Smooth muscle cell of the brain vasculature (primary cell): ENCODE measurements around the gene PSME2.
A peak's percentile ranks its signal among the peaks of the same experiment; 100 is the strongest.

Experiments used
- DNase-seq: peaks from one replicate; pipeline ENCODE4 v3.0.0-alpha.2; 2012; ENCODE audit warnings: low read depth, low spot score

Gene PSME2

DNA sequence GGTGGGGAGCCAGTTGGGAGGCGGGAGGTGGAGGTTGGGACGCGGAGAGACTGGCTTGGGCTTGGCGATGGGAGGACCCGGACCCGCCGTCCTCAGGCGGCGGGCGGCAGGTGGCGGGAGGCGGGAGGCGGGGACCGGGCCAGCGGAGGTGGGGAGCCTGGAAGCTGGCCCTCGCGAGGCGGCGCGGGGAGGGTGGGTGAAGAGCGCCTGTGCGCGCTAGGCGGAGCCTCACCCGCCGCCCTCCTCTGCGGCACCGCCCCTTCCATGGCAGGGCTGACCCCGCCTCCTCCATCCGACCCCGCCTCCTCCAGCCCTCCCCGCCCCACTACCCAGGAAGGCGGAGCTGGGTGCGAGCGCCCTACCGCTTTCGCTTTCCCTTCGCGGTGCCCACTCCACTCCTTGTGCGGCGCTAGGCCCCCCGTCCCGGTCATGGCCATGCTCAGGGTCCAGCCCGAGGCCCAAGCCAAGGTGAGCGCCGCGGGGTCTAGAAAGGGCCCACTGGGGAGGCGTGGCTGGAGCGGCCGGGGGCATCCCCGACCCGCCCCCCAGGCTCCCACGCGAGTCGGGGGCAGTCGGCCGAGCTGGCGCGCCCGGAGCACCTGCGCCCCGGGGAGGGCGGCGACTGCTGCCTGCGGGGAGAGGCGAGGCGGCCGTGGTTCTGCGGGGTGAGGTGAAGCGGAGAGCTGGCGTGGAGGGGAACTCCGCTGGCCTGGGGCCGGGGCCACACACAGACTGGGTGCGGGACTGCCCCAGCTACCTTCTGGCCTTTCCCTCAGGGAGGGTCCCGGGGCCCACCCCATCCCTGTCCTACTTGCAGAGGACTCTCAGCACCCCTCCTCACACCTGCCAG lies 10.4 kb downstream of the PSME2 start, which contains the start of gene PSME1:
Gene PSME1, plus strand, starts transcription at position 361 of the 850 bp plus-strand sequence. Its CDS starts 69 bp downstream, at position 430.
- DNase-seq, result peak; percentile 57

DNA sequence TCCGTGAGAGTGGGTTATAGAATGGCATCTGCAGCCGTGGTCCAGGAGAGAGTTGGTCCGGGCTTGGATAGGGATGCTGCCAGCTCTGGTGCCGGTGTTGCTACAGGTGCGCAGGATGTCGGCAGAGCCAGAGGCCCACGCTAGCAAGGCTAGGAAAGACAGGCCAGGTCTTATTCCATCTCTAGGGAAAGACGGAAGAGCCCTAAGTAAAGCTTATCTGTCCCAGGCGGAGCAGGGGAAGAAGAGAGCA lies 10.9 kb downstream of the PSME2 start:
- no peak for DNase-seq

DNA sequence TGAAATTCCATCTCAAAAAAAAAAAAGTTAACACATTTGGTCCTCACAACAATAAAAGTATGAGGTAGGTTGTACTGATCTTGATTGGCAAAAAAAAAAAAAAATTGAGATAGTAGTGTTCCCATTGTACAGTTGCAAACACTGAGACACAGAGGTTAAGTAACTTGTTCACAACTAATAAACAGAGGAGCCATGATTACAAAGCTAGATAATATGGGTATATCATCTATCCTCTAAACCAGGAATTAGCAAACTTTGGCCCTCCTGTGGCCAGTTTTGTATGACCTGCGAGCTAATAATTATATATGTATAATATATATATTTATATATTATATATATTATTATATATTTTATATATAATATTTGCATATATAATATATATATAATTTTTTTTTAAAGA lies 12.7 kb downstream of the PSME2 start:
- no peak for DNase-seq

DNA sequence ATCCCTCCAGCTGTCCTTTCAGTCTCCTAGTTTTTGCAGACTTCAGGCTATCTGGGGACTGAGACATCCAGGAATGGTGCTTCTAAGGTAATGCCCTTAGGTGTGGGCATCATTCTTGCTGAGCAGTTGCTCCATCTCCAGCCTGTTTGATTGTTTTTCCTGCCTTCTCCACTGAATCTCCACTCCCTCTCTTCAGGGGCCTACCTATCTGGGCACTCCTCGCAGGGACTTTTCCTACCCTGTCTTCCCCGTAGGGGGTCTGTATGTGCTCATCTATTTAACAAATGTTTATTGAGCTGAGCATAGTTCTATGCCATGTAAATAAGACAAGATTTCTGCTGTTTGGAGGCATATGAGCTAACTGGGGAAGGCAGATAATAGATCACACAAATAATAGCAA lies 13.4 kb downstream of the PSME2 start:
- DNase-seq, result no peak

DNA sequence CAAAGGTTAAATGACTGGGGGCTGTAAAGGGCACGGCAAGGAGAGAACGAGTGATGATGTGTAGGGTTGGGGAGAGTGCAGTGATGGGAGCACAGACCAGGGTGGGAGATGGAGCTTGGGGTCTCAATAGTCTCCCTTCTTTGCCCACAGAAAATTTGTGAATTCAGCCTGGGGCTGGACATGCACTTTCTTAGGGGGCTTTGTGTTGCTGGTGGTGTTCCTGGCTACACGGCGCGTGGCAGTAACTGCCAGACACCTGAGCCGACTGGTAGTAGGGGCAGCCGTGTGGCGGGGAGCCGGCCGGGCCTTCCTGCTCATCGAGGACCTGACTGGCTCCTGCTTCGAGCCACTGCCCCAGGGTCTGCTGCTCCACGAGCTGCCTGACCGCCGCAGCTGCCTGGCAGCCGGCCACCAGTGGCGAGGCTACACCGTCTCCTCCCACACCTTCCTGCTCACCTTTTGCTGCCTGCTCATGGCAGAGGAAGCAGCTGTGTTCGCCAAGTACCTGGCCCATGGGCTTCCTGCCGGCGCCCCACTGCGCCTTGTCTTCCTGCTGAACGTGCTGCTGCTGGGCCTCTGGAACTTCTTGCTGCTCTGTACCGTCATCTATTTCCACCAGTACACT lies 14.2 kb downstream of the PSME2 start:
- DNase-seq, result no peak

DNA sequence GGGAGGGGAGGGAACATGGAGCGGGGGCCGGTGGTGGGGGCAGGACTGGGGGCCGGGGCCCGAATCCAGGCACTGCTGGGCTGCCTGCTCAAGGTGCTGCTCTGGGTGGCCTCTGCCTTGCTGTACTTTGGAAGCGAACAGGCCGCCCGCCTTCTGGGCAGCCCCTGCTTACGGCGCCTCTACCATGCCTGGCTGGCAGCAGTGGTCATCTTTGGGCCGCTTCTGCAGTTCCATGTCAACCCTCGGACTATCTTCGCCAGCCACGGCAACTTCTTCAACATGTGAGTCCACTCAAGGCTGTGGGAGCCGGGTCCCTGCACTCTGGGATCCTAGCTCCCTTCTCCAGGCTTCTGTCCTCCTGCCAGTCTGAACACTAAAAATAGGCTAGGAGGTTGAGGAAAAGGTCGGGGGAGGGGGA lies 14.9 kb downstream of the PSME2 start:
- no peak for DNase-seq

DNA sequence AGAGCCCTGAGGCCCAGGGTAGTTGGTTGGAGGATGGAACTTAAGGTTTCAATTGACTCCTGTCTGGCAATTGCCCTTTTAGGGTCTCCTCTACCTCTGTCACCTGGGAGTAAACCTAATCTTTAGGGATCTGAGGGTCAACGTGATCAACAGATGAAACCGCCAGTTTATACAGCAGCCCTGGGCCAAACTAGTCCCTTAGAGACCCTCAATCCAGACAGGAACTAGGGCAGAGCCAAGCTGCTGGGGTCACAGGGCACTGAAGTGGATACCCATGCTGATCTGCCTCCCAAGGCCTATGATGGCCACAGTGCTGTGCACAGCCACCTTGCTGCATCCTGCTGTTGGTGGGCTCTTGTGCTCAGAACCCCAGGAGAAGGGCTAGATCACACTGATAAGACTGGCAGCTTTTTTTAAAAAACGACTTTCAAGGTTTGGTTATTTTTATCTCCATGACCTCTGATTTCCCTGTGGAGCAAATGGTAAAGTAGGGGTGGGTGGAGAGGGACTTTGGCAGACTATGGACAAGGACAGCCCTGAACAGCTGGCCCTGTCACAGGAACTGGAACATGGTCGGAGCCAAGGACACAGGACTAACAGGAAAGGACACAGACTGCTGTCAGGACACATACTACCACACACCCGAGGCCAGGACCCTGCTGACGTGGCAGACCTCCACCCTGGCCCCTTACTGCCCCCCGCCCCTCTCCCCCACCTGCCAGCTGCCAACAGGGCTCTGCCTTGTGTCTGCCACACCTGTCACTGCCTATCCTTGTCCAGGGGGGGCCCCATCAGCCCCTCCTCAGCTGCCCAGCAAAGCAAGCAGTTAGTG lies 15.5 kb downstream of the PSME2 start:
- no peak for DNase-seq

DNA sequence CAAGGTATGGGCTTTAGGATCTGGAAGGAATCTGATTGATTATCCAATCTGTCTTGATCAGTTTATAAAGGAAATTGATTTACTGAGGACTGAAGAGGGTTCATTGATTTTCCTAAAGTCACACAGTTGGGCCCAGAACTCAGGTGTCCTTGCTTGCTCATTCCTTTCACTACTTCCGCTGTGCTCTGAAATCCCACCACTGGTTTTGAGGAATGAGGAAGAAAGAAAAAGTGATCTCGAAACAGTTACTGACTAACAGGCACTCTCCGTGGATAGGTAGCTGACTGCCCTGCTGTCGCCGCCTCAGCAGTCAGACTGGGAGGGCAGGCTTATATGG lies 16.1 kb downstream of the PSME2 start, which contains the start of gene FITM1:
Gene FITM1, plus strand, starts transcription at position 280 of the 337 bp plus-strand sequence. CDS start 905 bp downstream, outside the sequence.
- DNase-seq, result no peak

DNA sequence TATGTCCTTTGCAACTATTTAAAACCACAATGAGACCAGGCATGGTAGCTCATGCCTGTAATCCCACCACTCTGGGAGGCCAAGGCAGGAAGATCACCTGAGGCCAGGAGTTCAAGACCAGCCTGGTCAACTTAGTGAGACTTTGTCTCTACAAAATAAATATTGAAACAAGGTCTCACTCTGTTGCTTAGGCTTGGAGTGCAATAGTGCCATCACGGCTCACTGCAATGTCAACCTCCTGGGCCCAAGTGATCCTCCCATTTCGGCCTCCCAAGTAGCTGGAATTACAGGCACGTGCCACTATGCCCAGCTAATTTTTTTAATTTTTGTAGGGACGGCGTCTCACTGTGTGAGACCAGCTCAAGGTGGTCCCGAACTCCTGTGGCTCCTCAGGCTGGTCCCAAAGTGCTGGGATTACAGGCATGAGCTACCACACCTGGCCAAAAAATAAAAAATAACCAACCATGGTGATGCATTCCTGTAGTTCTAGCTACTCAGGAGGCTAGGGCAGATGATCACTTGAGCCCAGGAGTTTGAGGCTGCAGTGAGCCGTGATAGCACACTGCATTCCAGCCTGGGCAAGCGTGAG lies 16.9 kb downstream of the PSME2 start:
- no peak for DNase-seq

DNA sequence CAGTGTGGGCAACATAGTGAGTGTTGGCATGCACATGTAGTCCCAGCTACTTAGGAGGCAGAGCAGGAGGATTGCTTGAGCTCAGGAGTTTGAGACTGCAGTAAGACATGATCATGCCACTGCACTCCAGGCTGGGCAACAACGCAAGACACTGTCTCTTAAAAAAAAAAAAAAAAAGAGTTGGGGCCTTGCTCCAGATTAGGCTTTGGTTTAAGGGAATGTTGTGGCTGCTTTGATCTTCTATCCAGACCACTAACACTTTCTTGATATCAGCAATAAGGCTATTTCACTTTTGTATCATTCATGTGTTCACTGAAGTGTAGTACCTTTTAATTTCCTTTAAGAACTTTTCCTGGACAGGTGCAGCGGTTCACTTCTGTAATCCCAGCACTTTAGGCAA lies 18.7 kb downstream of the PSME2 start:
- no peak for DNase-seq

DNA sequence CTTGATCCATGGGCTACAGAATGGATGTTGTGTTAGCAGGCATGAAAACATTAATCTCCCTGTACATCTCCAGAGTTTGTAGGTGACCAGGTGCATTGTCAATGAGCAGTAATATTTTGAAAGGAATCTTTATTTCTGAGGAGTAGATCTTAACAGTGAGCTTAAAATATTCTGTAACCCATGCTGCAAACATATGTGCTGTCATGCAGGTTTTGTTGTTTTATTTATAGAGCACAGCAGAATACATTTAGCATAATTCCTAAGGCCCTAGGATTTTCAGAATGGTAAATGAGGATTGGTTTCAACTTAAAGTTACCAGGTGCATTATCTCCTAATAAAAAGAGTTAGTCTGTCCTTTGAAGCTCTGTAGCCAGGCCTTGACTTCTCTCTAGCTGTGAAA lies 19.5 kb downstream of the PSME2 start:
- DNase-seq, result no peak

DNA sequence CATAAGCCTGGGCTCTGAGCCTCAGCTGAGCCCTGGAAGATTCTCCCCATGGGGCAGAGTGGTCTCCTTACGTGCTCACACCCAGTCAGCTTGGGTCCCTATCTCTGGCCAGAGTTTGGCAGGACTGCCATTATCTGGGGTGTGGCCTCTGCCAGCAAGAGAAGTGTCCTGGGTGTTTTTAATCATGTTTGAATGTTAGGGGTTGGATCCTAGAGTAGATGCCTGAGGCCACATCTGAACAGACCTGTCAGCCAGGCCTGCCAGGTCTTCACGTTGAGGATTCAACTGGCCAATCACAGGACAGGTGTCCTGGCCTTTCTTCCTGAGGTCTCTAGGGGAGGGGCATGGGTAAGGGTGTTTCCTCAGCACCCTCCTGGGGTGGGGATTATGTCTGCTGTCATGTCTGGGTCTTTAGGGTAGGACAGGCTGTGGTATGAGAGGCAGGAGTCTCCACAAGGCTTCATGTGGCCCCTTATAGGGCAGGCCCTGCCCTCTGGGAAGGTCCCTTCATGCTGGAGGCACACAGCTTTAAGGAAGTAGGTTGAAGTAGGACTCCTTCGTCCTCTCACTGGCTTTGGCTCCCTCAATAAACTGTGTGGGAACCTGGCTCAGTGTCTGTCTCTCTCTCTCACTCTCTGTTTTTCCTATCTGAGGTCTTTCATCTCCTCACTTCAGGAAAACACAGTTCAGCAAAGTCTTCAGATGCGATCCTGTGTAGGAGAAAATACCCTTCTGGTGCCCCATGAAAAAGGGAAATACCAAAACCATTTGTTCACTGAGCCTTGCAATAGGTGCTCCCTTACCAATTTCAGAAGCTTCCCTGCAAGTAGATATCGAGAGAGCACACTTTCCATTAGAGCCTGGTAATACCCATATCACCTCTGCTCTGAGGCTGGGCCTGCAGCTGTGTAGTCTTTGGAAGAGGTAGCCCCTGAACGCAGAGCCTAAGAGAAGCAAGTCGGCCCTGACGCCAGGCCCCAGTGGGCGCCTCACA lies 22.7 kb downstream of the PSME2 start:
- no peak for DNase-seq

DNA sequence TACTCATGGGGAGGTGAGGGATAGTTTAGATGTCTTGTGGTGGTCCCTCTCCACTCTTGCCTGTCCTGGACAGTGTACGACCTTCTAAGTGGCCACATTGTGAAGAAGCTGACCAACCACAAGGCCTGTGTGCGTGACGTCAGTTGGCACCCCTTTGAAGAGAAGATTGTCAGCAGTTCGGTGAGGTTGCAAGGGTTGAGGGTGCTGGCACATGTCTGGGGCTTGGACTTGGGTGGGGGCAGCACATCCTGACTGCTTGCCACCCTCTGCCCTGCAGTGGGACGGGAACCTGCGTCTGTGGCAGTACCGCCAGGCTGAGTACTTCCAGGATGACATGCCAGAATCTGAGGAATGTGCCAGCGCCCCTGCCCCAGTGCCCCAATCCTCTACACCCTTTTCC lies 23.5 kb downstream of the PSME2 start:
- DNase-seq, result no peak

DNA sequence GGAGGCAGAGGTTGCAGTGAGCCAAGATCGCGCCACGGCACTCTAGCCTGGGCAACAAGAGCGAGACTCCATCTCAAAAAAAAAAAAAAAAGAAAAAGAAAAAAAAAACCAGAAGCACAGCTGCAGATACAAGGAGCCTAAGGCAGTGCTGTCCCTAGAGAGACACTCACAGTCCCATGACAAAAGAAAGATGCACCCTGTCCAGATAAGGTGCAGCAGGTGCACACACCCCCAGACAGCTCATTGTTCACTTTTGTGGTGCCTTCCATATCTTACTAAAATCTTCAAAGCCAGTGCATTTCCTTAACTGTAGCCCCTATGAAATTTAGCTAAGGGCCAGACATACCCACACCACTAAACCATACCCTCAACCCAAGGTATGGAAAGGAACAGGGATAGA lies 24.0 kb downstream of the PSME2 start:
- DNase-seq, result no peak

DNA sequence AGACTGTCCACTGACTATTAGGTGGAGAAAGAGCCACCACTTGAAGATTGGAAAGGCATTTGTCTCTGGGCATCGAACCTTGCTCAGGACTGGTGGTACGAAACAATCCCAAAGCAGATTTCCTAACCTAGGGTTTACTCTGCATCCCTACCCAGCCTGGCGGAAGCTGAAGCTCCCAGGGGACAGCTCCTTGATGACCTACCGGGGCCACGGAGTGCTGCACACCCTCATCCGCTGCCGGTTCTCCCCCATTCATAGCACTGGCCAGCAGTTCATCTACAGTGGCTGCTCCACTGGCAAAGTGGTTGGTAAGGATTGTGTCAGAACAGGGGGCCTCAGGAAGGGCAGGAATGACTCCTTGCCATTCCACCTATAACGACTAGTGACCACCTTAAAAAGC lies 25.2 kb downstream of the PSME2 start:
- no peak for DNase-seq

DNA sequence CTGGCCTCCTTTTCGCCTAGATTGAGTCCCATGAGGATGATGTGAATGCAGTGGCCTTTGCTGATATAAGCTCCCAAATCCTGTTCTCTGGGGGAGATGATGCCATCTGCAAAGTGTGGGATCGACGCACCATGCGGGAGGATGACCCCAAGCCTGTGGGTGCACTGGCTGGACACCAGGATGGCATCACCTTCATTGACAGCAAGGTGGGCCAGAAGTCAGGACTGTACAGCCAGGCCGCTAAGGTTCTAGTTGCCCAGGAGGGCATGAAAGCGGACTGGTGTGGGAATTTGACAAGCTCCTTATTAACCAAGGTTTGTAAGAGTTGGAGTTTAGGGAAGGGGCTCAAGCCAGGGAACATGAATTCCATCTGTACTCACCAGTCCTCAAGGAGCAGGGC lies 26.7 kb downstream of the PSME2 start:
- DNase-seq, result no peak

DNA sequence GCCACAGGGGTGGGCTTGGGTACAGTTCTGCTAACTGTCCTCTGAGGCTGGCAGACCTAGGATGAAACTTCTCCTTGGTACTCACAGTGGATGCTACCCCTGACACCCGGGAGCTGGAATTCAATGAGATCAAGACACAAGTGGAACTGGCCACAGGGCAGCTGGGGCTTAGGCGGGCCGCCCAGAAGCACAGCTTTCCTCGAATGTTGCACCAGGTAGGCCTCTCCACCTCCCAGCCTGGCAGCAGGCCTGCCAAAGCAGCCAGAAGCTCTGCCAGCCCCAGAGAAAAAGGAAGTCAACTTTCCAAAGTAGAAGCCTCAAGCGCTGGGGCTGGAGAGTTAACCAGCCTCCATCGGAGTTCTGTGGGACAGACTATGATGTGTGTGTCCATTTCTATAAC lies 29.2 kb downstream of the PSME2 start:
- DNase-seq, result no peak

DNA sequence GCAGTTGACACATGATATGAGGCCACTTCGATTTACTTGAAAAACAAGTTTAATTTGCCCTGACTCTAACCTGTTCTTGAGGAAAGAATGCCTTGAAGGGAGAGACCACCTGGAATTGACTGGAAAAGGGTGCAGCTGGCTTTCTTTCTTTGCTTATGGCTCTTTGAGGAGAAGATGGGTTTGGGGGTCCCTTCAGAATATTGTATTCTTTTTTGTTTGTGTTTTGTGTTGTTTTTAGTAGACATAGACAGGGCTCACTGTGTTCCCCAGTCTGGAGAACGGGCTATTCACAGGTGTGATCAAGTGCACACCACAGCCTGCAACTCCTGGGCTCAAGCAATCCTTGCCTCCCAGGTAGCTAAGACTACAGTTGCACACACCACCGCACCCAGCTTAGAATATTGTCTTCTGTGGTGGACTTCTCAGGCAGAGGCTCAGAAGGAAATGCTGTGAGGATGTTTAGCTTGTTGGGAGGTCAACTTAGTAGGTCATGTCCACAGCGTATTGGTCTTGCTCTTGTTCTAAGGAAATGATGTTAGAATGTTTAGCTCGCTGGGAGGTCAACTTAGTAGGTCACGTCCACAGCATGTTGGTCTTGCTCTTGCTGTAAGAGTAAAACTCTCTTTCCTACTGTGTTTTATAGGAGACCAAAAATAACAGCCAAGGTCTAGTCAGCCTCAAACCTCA lies 30.1 kb downstream of the PSME2 start:
- DNase-seq, result no peak

DNA sequence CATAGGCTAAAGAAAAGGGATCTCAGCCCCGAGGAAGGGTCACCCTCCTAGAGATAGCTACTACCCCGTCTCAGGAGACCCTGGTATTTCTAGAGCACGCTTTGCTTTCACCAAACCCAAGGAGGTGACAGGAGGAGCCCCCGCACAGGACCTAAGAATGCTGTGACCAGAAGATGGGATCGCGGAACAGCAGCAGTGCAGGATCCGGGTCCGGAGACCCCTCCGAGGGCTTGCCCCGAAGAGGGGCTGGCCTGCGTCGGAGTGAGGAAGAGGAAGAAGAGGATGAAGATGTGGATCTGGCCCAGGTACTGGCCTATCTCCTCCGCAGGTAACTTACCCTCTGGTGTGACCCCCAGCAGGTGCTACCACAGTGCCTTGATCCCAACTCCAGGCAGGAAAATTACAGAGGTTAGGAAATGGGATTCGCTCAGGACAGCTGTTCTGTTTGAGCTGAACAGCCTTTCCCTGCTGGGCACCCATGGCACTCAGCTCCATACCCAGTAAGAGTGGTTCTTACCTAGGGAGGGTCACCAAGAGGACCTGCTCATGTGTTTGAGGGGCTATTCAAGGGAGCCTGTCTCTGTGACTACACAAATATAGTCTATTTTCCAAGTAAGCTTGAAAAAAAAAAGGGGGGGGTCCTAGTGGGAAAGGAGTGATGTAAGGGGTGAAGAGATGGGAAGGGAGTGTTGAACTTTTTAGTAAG lies 30.8 kb downstream of the PSME2 start:
- DNase-seq, result no peak
